ENCODE data around the gene GRIA3. TPM values are rescaled to one million over a fixed set of nuclear protein-coding genes. Genes with fewer than 3 reads are reported as not detected.
"Not testable (repeated sequence)": the region's sequence is repeated elsewhere in the genome, so short reads cannot be mapped to it uniquely, and the experiment has no call there.

The GRIA3 gene
- total and polyA plus RNA-seq, 5 donors from 2014 or later, result not detected

DNA sequence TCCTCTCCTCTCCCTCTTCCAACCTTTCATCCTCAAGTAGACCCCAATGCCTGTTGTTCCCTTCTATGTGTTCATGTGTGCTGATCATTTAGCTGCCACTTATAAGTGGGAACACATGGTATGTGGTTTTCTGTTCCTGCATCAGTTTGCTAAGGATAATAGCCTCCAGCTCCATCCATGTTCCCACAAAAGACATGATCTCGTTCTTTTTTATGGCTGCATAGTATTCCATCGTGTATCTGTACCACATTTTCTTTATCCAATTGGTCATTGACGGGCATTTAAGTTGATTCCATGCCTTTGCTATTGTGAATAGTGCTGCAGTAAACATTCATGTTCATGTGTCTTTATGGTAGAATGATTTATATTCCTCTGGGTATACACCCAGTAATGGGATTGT lies 255.8 kb downstream of the GRIA3 start:
- H3K36me3 ChIP-seq (ENCODE audit: control insufficient read depth, insufficient read depth, low read length); H3K27ac Mint-ChIP-seq; H3K27me3 ChIP-seq (ENCODE audit: control insufficient read depth, insufficient read depth, low read length); H3K9me3 ChIP-seq (ENCODE audit: control insufficient read depth in 2 of 2, low read length in 2 of 2); H3K4me1 Mint-ChIP-seq; H3K27me3 Mint-ChIP-seq; H3K27ac ChIP-seq (ENCODE audit: insufficient read depth, low read length, poor library complexity, severe bottlenecking); H3K4me3 ChIP-seq (ENCODE audit: low read depth, low read length); H3K9me3 Mint-ChIP-seq; H3K4me1 ChIP-seq (ENCODE audit: control insufficient read depth, insufficient read depth, low read length, poor library complexity, severe bottlenecking); H3K36me3 Mint-ChIP-seq; DNase-seq; H3K4me3 Mint-ChIP-seq; ATAC-seq (ENCODE audit: low read depth in 2 of 2): not testable (repeated sequence)

DNA sequence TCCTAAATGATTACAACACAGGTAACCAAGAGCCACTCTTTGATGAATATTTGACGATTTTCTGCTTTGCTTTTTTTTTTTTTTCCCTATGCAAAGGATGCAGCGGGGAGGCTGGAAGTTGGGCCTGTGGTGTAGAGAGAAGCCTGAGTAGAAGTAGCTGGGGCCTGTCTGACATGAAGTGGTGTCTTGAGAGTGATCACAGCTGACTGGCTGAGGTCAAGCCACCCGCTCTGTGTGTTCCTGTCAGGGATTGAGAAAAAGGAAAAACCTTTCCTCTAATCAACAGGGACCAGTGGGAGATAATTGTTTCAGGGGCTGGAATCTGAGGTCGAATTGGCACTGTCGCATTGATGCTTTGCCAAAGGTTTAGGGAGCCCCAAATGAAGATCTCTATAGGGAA lies 258.7 kb downstream of the GRIA3 start:
- Histone ChIP-seq H3K9me3 (ENCODE audit: control insufficient read depth in 2 of 2, low read length in 2 of 2) (no peaks in the 10 kb centered on the region), H3K4me3 (ENCODE audit: low read depth, low read length) (no peak overlapping the region), H3K27me3 (ENCODE audit: control insufficient read depth, insufficient read depth, low read length) (no peaks in the 10 kb centered on the region), H3K4me1 (ENCODE audit: control insufficient read depth, insufficient read depth, low read length, poor library complexity, severe bottlenecking) (no peaks in the 10 kb centered on the region), H3K27ac (ENCODE audit: insufficient read depth, low read length, poor library complexity, severe bottlenecking) (no peak overlapping the region), H3K36me3 (ENCODE audit: control insufficient read depth, insufficient read depth, low read length) (no peaks in the 10 kb centered on the region)
- Mint-ChIP-seq H3K27ac (no peak overlapping the region), H3K27me3 (no peaks in the 10 kb centered on the region), H3K36me3 (no peaks in the 10 kb centered on the region), H3K4me3 (no peak overlapping the region), H3K4me1 (no peaks in the 10 kb centered on the region), H3K9me3 (peaks cover 0 to 3% (median 0%) of the 10 kb centered on the region in 7 donors)
- ATAC-seq (ENCODE audit: low read depth in 2 of 2) (no peak), DNase-seq (no peak)

DNA sequence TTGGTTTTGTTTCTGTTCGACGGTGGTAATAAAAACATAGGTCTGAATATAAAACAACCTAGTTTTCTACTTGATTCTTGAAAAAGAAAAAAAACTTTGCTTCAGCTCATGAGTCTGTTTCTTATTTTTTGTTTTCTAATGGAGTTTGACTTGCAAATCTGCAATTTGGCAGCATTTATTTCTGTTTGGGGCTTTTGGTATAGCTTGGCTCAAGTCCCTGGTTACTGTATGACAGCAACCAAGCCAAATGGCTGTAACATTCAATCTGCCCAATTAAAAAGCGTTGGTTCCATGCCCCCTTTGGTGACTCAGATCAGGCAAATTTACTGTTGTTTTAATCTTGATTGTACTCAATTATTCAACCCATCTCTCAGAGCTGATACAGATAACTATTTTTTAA lies 263.4 kb downstream of the GRIA3 start:
- no peaks in the 10 kb centered on the region for H3K27me3 Mint-ChIP-seq
- no peaks in the 10 kb centered on the region for H3K36me3 Mint-ChIP-seq
- H3K27ac Mint-ChIP-seq, result no peak overlapping the region
- no peaks in the 10 kb centered on the region for H3K27me3 ChIP-seq (ENCODE audit: control insufficient read depth, insufficient read depth, low read length)
- no peaks in the 10 kb centered on the region for H3K4me1 ChIP-seq (ENCODE audit: control insufficient read depth, insufficient read depth, low read length, poor library complexity, severe bottlenecking)
- no peaks in the 10 kb centered on the region for H3K9me3 Mint-ChIP-seq
- no peak overlapping the region for H3K27ac ChIP-seq (ENCODE audit: insufficient read depth, low read length, poor library complexity, severe bottlenecking)
- ATAC-seq (ENCODE audit: low read depth in 2 of 2) (no peak), DNase-seq (no peak)
- no peak overlapping the region for H3K4me3 Mint-ChIP-seq
- H3K36me3 ChIP-seq (ENCODE audit: control insufficient read depth, insufficient read depth, low read length), result no peaks in the 10 kb centered on the region
- H3K9me3 ChIP-seq (ENCODE audit: control insufficient read depth in 2 of 2, low read length in 2 of 2), result no peaks in the 10 kb centered on the region
- no peaks in the 10 kb centered on the region for H3K4me1 Mint-ChIP-seq
- H3K4me3 ChIP-seq (ENCODE audit: low read depth, low read length), result no peak overlapping the region

DNA sequence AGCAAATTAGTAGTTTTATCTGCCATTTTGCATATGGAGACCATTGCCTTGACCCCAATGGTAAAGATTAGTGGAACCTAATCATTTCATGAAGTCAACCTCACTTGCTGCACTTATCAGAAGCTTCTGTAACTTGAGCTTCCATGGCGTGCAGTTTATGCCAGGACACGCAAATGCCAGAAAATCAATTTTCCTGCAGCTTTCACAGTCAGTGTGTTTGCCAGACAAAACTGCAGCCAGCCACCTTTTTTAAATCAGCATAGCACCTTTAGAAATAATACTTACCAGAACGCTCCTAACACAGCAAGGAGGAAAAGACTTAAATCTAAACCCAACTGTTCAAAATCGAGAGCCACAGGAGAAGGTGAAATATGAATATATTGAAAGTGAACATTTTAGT lies 265.3 kb downstream of the GRIA3 start:
- H3K9me3 ChIP-seq (ENCODE audit: control insufficient read depth in 2 of 2, low read length in 2 of 2), result no peaks in the 10 kb centered on the region
- H3K4me1 ChIP-seq (ENCODE audit: control insufficient read depth, insufficient read depth, low read length, poor library complexity, severe bottlenecking), result no peaks in the 10 kb centered on the region
- H3K27ac ChIP-seq (ENCODE audit: insufficient read depth, low read length, poor library complexity, severe bottlenecking), result no peak overlapping the region
- no peaks in the 10 kb centered on the region for H3K27me3 Mint-ChIP-seq
- H3K27ac Mint-ChIP-seq, result no peak overlapping the region
- no peaks in the 10 kb centered on the region for H3K4me1 Mint-ChIP-seq
- no peaks in the 10 kb centered on the region for H3K9me3 Mint-ChIP-seq
- ATAC-seq (ENCODE audit: low read depth in 2 of 2) (no peak), DNase-seq (no peak)
- no peaks in the 10 kb centered on the region for H3K27me3 ChIP-seq (ENCODE audit: control insufficient read depth, insufficient read depth, low read length)
- no peak overlapping the region for H3K4me3 Mint-ChIP-seq
- H3K36me3 Mint-ChIP-seq, result no peaks in the 10 kb centered on the region
- H3K36me3 ChIP-seq (ENCODE audit: control insufficient read depth, insufficient read depth, low read length), result no peaks in the 10 kb centered on the region
- H3K4me3 ChIP-seq (ENCODE audit: low read depth, low read length), result no peak overlapping the region

DNA sequence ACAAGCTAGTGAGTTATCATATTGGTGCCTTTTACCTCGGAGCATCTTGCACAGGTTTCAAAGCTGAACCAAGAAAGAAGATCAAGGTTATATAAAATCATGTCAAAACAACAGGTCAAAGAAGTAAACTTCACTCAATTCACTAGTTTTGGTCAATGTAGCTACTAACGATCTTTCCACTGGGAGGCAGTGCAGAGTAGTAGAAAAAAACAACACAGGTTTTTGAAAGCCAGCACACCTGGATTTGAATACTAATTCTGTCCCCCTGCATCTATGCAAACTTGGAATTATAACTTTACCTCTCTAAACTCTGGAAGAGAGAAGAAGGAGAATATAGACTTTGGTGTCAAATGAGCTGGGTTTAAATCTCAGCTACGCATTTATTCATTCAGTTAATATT lies 266.1 kb downstream of the GRIA3 start:
- H3K9me3 ChIP-seq (ENCODE audit: control insufficient read depth in 2 of 2, low read length in 2 of 2), result no peaks in the 10 kb centered on the region
- no peaks in the 10 kb centered on the region for H3K36me3 Mint-ChIP-seq
- H3K36me3 ChIP-seq (ENCODE audit: control insufficient read depth, insufficient read depth, low read length), result no peaks in the 10 kb centered on the region
- no peaks in the 10 kb centered on the region for H3K27me3 ChIP-seq (ENCODE audit: control insufficient read depth, insufficient read depth, low read length)
- H3K27ac ChIP-seq (ENCODE audit: insufficient read depth, low read length, poor library complexity, severe bottlenecking), result no peak overlapping the region
- DNase-seq, result peak in 1 of 3 donors; percentile 2
- H3K4me3 Mint-ChIP-seq, result no peak overlapping the region
- no peaks in the 10 kb centered on the region for H3K4me1 ChIP-seq (ENCODE audit: control insufficient read depth, insufficient read depth, low read length, poor library complexity, severe bottlenecking)
- no peak overlapping the region for H3K27ac Mint-ChIP-seq
- no peaks in the 10 kb centered on the region for H3K9me3 Mint-ChIP-seq
- H3K4me1 Mint-ChIP-seq, result no peaks in the 10 kb centered on the region
- H3K4me3 ChIP-seq (ENCODE audit: low read depth, low read length), result no peak overlapping the region
- H3K27me3 Mint-ChIP-seq, result no peaks in the 10 kb centered on the region
- ATAC-seq (ENCODE audit: low read depth in 2 of 2), result no peak

DNA sequence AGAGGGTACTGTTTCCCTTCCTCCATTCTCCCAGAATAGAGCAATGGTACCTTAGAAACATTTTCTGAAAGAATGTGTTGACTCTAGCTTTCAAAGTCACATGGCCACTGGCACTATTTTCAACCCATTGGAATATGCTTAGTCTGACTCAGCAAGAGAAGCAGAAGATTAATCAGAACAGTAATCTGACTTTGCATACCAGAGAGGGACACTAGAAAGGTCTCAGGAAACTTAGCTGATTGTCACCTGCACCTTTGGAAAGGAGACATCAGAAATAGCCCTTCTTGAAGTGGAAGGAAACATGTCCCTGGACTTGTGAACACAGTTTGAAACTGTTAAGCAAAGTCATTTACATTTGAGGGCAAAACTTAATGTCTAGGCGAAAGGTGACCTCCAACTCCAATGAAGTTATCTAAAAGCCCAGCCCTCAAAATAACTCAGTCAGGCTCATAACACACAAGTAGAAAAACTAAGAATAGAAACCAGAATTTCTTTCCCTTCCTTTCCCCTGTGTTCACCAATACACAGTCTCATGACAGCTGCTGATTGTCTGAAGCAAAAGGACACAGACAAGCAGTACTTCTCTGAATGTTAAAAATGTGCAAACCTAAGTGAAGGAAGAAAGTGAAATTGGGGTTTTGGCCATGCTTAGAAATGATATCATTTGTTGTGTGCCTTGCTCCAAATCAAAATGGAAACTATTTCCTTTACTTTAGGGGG lies 270.8 kb downstream of the GRIA3 start:
- Mint-ChIP-seq H3K27ac (no peak overlapping the region), H3K9me3 (no peaks in the 10 kb centered on the region), H3K4me3 (no peak overlapping the region), H3K36me3 (no peaks in the 10 kb centered on the region), H3K4me1 (no peaks in the 10 kb centered on the region), H3K27me3 (no peaks in the 10 kb centered on the region)
- Histone ChIP-seq H3K4me1 (ENCODE audit: control insufficient read depth, insufficient read depth, low read length, poor library complexity, severe bottlenecking) (no peaks in the 10 kb centered on the region), H3K27ac (ENCODE audit: insufficient read depth, low read length, poor library complexity, severe bottlenecking) (no peak overlapping the region), H3K9me3 (ENCODE audit: control insufficient read depth in 2 of 2, low read length in 2 of 2) (no peaks in the 10 kb centered on the region), H3K36me3 (ENCODE audit: control insufficient read depth, insufficient read depth, low read length) (no peaks in the 10 kb centered on the region), H3K27me3 (ENCODE audit: control insufficient read depth, insufficient read depth, low read length) (no peaks in the 10 kb centered on the region), H3K4me3 (ENCODE audit: low read depth, low read length) (no peak overlapping the region)
- ATAC-seq (ENCODE audit: low read depth in 2 of 2) (no peak), DNase-seq (no peak)

DNA sequence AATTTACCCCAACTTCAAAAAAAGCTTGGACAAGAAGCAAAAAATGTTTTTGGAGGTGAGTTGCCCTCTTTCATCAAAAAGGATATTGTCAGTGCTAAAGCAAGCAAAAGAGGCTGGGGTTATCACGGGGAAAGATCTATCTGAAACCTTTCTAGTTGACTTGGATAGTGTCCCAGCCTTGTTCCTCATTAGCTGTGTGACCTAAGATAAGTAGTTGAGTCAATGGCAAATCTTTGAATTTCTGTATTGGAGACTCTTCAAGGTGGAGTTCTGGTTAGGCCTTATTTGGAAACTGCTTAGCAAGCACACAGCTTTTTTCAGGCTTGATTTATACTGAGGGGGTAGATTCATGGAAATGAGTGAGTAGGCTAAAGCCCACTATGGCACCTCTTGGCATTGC lies 271.6 kb downstream of the GRIA3 start:
- Histone ChIP-seq H3K4me1 (ENCODE audit: control insufficient read depth, insufficient read depth, low read length, poor library complexity, severe bottlenecking) (no peaks in the 10 kb centered on the region), H3K4me3 (ENCODE audit: low read depth, low read length) (no peak overlapping the region), H3K9me3 (ENCODE audit: control insufficient read depth in 2 of 2, low read length in 2 of 2) (no peaks in the 10 kb centered on the region), H3K27me3 (ENCODE audit: control insufficient read depth, insufficient read depth, low read length) (no peaks in the 10 kb centered on the region), H3K27ac (ENCODE audit: insufficient read depth, low read length, poor library complexity, severe bottlenecking) (no peak overlapping the region), H3K36me3 (ENCODE audit: control insufficient read depth, insufficient read depth, low read length) (no peaks in the 10 kb centered on the region)
- no peak for DNase-seq
- Mint-ChIP-seq H3K9me3 (no peaks in the 10 kb centered on the region), H3K4me3 (no peak overlapping the region), H3K27ac (no peak overlapping the region), H3K4me1 (no peaks in the 10 kb centered on the region), H3K36me3 (no peaks in the 10 kb centered on the region), H3K27me3 (no peaks in the 10 kb centered on the region)
- ATAC-seq (ENCODE audit: low read depth in 2 of 2), result no peak

DNA sequence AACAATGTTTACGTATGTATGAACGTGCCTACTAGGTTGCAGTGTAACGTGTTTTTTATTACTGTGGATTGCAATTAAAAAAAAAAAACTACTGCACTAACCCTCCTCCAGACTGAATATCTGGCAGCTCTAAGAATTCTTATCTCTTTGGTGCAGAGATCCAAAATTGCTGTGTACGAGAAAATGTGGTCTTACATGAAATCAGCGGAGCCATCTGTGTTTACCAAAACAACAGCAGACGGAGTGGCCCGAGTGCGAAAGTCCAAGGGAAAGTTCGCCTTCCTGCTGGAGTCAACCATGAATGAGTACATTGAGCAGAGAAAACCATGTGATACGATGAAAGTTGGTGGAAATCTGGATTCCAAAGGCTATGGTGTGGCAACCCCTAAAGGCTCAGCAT lies 280.6 kb downstream of the GRIA3 start:
- H3K9me3 Mint-ChIP-seq, result peaks cover 0 to 3% (median 0%) of the 10 kb centered on the region in 7 donors
- H3K9me3 ChIP-seq (ENCODE audit: control insufficient read depth in 2 of 2, low read length in 2 of 2), result no peaks in the 10 kb centered on the region
- no peak overlapping the region for H3K27ac Mint-ChIP-seq
- H3K27me3 ChIP-seq (ENCODE audit: control insufficient read depth, insufficient read depth, low read length), result no peaks in the 10 kb centered on the region
- ATAC-seq (ENCODE audit: low read depth in 2 of 2) (no peak), DNase-seq (no peak)
- no peak overlapping the region for H3K27ac ChIP-seq (ENCODE audit: insufficient read depth, low read length, poor library complexity, severe bottlenecking)
- no peak overlapping the region for H3K4me3 ChIP-seq (ENCODE audit: low read depth, low read length)
- H3K36me3 ChIP-seq (ENCODE audit: control insufficient read depth, insufficient read depth, low read length), result no peaks in the 10 kb centered on the region
- no peaks in the 10 kb centered on the region for H3K36me3 Mint-ChIP-seq
- H3K4me1 Mint-ChIP-seq, result no peaks in the 10 kb centered on the region
- no peaks in the 10 kb centered on the region for H3K4me1 ChIP-seq (ENCODE audit: control insufficient read depth, insufficient read depth, low read length, poor library complexity, severe bottlenecking)
- H3K27me3 Mint-ChIP-seq, result no peaks in the 10 kb centered on the region
- no peak overlapping the region for H3K4me3 Mint-ChIP-seq

Data from CD4-positive, CD25-positive, alpha-beta regulatory T cell (primary cell).